ENCODE data around the gene OSBPL9.

The OSBPL9 gene

DNA sequence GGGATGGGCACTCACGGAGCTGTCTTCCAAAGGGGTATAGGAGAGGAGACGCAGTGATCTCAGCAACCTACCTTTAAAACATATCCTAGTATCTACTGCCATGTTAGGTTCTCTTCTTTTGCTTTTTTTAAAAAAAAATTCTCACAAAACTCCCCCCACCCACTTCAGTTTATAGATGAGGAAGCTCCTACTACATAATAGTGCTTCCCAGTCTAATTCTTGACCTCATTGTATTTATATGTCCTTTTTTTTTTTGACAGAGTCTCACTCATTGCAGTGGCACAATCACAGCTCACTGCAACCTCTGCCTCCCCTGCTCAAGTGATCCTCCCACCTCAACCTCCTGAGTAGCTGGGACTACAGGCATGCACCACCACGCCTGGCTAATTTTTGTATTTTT, 99.9 kb downstream of the OSBPL9 start:
- DNase-seq, result no peak
- no peaks in the 10 kb centered on the region for H3K9me3 ChIP-seq
- H3K4me1 ChIP-seq, result no peaks in the 10 kb centered on the region
- H3K27me3 ChIP-seq, result no peaks in the 10 kb centered on the region
- TF ChIP-seq, protein P1, sequence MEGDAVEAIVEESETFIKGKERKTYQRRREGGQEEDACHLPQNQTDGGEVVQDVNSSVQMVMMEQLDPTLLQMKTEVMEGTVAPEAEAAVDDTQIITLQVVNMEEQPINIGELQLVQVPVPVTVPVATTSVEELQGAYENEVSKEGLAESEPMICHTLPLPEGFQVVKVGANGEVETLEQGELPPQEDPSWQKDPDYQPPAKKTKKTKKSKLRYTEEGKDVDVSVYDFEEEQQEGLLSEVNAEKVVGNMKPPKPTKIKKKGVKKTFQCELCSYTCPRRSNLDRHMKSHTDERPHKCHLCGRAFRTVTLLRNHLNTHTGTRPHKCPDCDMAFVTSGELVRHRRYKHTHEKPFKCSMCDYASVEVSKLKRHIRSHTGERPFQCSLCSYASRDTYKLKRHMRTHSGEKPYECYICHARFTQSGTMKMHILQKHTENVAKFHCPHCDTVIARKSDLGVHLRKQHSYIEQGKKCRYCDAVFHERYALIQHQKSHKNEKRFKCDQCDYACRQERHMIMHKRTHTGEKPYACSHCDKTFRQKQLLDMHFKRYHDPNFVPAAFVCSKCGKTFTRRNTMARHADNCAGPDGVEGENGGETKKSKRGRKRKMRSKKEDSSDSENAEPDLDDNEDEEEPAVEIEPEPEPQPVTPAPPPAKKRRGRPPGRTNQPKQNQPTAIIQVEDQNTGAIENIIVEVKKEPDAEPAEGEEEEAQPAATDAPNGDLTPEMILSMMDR (IDR thresholded peaks at IDR 0.05; ENCODE audit: low read depth, low read length), result no peak
- no peak overlapping the region for H3K4me3 ChIP-seq (ENCODE audit: low read depth, low read length)
- H3K36me3 ChIP-seq, result no peaks in the 10 kb centered on the region

DNA sequence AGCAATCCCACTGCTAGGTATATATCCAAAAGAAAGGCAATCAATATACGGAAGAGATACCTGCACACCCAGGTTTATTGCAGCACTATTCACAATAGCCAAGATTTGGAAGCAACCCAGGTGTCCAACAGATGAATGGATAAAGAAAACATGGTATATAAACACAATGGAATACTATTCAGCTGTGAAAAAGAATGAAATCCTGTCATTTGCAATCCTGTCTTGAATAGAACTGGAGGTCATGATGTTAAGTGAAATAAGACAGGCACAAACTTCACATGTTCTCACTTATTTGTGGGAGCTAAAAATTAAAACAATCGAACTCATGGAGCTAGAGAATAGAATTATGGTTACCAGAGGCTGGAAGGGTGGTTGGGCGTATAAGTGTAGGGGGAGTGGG, 101.0 kb downstream of the OSBPL9 start:
- Histone ChIP-seq H3K4me1 (no peaks in the 10 kb centered on the region), H3K4me3 (ENCODE audit: low read depth, low read length) (no peak overlapping the region), H3K9me3 (no peaks in the 10 kb centered on the region), H3K36me3 (no peaks in the 10 kb centered on the region), H3K27me3 (no peaks in the 10 kb centered on the region)
- TF ChIP-seq, protein P1 (IDR thresholded peaks at IDR 0.05; ENCODE audit: low read depth, low read length), result no peak
- no peak for DNase-seq

DNA sequence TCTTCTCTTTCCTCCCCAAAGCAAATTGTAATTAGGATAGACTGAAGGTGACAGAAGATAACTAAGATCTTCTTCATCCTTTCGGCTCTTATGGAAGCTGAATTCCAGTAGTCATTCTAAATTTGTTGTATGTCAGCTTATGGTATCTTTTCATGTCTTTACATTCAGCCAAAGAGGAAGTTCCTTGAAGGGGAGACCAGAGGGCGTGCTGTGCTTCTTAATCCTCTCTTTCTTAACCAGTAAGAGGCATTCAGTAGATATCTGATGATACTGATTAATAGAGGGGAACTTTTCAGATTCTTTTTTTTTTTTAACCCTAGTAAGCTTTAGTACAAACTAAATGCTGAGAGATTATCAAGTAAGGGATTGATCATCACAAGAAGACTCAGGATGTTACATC, 102.3 kb downstream of the OSBPL9 start:
- Histone ChIP-seq H3K4me3 (ENCODE audit: low read depth, low read length) (no peak overlapping the region), H3K27me3 (no peaks in the 10 kb centered on the region), H3K4me1 (no peaks in the 10 kb centered on the region), H3K9me3 (no peaks in the 10 kb centered on the region), H3K36me3 (no peaks in the 10 kb centered on the region)
- DNase-seq, result no peak
- TF ChIP-seq, protein P1 (IDR thresholded peaks at IDR 0.05; ENCODE audit: low read depth, low read length), result no peak

DNA sequence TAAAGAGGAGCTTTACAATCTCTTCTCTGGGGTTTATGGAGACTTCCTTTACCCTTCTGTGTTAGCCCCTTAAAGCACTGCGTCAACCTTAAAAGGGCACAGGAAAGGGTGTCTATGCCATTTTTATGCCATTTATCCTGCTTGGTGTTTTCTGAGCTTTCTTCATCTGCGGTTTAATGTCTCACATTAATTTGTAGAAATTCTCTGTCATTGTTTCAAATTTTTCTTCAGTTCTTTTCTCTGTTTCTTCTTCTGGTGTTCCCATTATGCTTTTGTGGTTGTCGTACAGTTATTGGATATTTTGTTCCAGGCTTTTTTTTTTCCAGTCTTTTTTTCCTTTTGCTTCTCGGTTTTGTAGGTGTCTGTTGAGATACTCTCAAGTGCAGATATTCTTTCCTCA, 107.9 kb downstream of the OSBPL9 start:
- no peak overlapping the region for H3K4me3 ChIP-seq (ENCODE audit: low read depth, low read length)
- H3K4me1 ChIP-seq, result no peaks in the 10 kb centered on the region
- DNase-seq, result no peak
- no peaks in the 10 kb centered on the region for H3K36me3 ChIP-seq
- TF ChIP-seq, protein P1 (IDR thresholded peaks at IDR 0.05; ENCODE audit: low read depth, low read length), result no peak
- H3K9me3 ChIP-seq, result no peaks in the 10 kb centered on the region
- no peaks in the 10 kb centered on the region for H3K27me3 ChIP-seq

DNA sequence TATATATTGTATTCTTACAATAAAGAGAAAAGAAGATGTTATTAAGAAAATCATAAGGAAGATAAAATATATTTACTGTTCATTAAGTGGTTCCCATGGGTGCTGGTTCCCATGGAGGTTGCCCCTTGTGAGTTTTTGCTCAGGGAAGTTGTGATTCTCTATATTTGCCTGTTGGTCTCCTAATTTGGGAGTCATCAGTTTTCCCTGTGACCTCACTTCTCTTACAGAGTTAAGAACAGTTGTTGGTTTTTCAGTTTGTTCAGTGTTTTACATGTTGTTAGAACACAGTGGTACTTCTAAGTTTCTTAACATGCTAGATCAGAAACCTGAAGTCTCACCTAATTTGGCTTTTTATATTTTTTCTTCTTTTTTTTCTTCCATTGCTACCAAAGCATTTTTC, 109.2 kb downstream of the OSBPL9 start:
- H3K4me3 ChIP-seq (ENCODE audit: low read depth, low read length), result no peak overlapping the region
- H3K27me3 ChIP-seq, result no peaks in the 10 kb centered on the region
- no peaks in the 10 kb centered on the region for H3K9me3 ChIP-seq
- DNase-seq, result no peak
- TF ChIP-seq, protein P1 (IDR thresholded peaks at IDR 0.05; ENCODE audit: low read depth, low read length), result no peak
- no peaks in the 10 kb centered on the region for H3K36me3 ChIP-seq
- H3K4me1 ChIP-seq, result no peaks in the 10 kb centered on the region

DNA sequence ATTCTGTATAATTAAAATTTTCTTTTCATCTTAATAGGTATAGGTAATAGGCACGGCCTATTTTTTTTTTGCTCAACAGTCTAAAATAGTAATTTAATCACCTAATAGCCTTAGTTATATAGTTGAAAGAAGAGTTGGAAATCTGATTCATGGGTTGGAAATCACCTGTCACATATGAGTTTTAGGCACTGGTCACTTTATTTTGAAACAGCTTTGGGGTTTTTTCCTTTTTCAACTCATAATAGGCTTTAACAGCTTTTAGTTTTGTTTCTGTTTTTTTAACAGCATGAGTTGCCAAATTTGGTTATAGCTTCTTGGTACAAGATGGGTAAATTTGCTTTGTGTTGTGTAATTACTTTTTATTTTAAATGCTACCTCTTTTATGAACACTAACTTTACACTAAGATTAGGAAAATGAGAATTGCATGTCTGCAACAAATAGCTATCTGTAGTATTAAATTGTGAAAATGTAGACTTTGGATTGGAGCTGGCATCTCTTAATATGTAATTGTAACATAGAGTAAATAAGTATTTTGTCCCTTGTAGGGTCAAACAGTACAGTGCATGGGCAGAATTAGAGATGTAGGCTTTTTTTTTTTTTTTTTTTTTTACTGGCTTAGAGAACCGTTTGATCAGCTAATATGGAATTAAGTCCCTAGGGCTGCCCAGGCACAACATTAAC, 109.8 kb downstream of the OSBPL9 start:
- H3K4me1 ChIP-seq, result no peaks in the 10 kb centered on the region
- no peak overlapping the region for H3K4me3 ChIP-seq (ENCODE audit: low read depth, low read length)
- no peaks in the 10 kb centered on the region for H3K36me3 ChIP-seq
- H3K27me3 ChIP-seq, result no peaks in the 10 kb centered on the region
- no peak for DNase-seq
- H3K9me3 ChIP-seq, result no peaks in the 10 kb centered on the region
- TF ChIP-seq, protein P1 (IDR thresholded peaks at IDR 0.05; ENCODE audit: low read depth, low read length), result no peak

Data from BE2C (cell line).